NCI-H1694 (cell line): ENCODE data around the gene MPPED2.

Experiments
- DNase-seq: peaks from one replicate; lab custom pipeline; 2025; lab: John Stamatoyannopoulos, UW

Gene MPPED2

DNA sequence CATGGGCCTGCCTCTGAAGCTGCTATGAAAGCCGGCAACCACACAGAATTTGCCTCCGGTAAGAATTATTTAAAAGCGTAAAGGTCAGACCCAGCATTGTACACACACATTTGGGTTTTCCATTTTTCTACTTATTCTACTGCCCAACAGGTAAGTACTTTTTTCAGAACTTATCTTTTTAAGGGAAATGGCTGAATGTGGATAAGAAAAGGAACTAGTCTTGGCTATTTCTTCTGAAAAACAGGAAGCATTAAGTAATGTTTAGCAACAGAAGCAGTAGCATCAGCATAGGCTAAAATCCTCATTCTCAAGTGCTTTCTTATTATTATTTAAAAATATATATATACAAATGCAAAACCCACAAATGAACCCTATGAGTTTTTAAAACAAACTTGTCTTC, 103.1 kb downstream of the MPPED2 start:
- DNase-seq, result no peak

DNA sequence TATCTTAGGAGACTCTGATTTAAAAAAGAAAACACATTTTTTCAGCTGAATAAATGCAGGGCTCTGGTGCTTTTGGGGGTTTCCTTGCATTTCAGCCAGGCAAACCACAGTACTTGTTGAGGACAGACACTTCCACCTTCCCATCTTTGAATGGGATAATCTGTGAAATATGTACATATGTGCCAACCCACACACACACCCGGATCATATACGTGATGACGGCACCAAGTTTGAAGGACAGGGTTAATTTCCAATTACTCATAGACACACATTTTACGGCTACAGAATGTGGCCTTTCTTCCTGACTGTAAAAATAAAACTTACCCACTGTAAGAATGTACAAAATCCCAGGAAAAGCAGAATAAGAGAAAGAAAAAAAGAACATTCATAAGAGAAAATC, 104.4 kb downstream of the MPPED2 start:
- DNase-seq, result no peak

DNA sequence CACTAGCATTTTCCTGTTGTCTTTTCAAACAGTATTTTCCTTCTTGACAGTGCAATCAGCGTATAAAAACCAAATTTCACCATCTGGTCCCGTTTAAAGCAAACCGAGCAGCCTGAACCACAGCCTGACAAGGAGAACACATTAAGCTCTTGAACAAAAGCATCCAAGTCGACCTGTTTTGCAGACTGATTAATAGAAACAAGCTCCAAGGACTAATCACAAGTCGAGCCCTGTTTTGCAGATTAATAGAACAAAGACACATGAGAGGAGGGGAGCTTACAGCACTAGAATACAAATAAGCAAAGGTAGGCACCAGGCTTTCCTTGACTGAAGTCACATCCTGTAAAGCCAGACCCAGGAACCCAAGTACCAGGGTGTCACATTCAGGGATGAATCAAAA, 104.8 kb downstream of the MPPED2 start:
- no peak for DNase-seq

DNA sequence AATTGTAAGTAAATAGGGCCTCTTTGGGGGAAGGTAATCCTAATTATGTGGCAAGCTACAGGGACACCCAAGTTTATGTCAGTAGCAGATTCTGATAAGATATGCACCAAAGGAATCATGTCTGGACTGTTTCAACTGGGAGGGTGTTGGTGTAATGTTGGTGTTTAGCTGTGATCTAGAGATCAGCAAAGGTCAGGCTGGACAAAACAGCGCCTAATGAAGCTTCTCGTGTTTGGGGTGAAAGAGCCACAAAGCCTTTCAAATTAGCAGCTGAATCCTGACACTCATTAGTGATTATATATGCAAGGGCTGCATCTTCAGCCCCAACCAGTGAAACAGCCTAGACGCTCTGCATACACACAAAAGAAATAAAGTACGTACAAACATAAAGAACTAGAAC, 106.3 kb downstream of the MPPED2 start:
- DNase-seq, result no peak

DNA sequence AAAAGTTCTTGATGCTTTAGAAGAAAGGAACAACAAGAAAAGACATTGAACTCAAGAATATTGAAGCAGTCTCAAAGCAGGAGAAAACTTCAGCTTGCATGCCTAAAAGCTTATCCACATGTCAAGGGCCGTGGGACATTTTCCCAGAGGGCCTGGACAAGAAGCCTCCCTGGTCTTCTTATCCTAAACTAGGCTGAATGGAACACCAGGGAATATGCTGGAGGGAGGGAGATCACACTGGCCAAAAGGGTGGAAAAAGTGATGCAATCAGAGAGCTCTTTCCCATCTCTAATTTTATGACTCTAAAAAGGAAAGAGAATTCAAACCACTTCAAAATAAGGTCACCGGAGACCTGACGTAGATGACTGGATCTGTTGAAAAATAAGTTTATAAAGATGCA, 107.2 kb downstream of the MPPED2 start:
- DNase-seq, result no peak

DNA sequence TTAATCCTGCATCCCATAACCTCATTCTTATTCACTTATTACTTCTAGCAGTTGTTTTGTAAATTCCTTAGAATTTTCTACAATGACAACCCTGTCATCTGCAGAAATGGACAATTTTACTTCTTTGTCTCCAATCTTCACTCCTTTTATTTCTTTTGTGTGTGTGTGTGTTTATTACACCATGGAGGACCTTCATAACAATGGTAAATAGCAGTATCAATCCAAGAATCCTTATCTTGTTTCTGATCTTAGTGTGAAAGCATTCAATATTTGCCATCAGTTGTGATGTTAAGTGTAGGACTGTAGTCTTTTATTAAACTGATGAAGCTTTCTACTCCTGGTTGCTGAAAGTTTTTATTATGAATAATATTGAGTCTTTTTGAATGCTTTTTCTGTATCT, 109.1 kb downstream of the MPPED2 start:
- DNase-seq, result no peak

DNA sequence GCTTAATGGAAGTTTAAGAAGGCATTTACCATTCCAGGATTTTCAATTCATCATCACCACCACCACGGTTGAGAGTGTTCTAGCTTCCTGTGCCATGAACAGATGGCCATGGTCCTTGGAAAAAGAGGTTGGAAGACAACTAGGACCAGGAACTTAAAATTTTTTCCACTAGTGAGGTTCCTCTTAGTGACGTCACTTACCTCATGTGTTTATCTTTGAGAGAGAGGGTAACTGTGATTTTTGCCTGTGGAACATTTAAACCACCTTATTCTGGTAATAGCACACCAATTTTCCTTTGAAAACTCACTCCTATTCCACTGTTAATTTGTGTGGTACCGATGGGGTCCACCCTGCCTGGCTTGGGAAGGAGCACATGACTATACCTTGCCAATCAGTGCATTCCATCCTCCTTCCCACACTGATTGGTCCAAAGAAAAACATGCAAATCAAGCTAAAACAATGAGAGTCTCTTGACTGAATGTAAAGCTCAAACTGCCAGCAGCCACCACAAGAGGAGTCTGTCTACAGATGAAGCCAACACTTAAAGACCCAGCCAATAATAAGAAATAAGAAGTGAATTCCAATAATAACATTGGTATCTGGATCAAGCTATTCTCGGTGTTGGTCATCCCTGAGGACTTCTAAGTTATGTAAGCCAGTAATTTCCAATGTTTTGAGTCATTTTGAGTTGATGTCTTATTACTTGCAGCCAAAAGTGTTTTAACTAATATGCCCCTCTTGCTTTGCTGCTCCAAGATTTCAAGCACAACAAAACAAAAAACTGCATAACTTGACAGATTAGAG, 111.8 kb downstream of the MPPED2 start:
- no peak for DNase-seq

DNA sequence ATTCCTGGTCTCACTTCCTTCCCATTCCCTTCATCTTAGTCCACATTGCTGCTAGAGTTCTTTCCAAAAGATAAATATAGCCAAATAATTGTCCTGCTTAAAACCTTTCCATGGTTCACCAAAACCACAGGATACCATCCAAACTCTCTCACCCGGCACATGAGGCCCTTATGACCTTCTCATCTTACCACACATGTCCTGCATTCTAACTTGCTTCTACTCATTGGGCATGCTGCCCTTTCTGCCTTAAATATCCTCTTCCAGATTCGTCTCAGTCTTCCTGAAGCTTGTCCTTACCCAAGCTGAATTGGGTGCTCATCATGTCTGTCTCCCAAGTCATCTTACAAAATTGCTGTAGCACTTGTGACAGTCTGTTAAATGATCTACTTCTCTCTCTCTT, 114.9 kb downstream of the MPPED2 start:
- no peak for DNase-seq

DNA sequence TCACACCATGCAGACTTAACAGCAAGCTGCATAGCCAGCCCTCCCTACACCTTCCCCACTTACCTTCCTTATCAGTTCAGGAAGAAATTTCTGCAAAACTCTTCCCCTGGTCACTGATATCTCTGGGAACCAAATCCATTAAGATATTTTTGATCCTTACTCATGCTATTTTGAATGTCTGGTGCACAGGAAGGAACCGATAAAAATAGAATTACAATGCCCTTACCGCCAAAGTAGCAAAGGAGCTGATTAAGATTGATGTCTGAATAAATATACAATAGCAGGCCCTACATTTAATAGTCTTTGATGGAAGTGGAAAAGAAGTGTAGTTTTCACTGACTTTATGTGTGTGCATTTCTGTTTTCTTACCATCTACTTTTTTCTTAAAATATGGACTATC, 117.3 kb downstream of the MPPED2 start:
- no peak for DNase-seq

DNA sequence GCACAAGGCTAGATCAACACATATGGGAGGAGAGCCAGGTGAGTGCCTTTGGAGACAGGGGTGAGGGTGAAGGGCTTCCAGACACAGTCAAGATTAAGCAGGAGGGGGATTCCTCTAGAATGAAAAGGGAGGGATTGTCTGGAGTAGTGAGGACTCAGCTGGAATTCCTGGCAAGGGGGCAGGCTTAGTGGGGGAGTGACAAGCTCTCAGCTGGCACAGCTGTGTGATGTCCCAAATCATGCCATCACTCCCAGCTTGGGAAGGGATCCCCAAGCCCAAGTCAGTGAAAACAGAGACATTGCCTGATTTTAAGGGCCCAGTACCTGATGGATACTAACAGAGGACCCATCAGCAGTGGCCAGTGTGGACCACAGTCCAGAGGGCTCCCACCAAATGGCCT, 119.0 kb downstream of the MPPED2 start:
- DNase-seq, result no peak

DNA sequence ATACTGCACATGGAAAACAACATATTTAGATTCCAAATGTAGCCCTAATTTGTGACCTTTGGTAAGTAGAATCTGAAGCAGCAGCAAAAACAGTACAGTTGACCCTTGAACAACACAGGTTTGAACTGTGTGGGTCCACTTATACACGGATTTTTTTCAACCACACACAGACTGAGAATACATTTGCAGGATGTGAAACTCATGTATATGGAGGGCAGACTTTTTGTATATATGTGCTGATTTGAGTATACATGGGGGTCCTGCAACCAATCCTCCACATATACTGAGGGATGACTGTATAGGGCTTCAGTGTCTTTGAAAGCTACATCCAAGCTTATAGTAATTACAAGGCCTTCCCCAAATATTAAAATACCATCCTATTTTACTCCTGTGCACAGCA, 120.5 kb downstream of the MPPED2 start:
- no peak for DNase-seq

DNA sequence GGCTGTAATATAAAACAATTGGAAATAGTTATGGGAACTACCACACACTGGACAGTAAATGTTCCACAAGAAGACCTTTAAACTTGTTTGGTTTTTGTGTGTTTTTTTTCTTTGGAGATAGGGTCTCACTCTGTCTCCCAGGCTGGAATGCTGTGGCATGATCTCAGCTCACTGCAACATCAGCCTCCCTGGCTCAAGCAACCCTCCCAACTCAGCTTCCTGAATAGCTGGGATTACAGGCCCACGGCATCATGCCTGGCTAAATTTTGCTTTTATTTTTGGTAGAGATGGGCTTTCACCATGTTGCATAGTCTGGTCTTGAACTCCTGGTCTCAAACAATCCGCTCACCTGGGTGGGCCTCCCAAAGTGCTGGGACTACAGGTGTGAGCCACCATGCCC, 121.0 kb downstream of the MPPED2 start:
- no peak for DNase-seq

DNA sequence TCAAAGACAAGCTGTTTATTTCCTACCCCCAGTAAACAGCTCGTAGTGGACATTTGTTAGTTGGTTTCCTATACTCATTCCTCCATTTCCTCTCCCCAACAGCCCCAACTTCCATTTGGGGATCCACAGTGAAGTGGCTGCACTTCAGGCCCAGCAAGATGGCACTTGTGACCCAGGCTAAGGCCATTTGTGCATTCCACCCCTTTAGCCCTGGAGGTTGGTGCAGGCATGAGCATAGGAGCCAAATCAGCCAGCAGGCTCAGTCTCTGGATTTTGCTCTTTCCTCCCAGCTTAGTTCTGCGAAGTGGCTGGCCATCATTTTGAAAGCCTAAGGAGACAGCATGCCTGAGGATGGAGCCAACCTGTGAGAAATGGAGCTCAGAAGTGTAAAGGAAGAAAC, 122.9 kb downstream of the MPPED2 start:
- no peak for DNase-seq

DNA sequence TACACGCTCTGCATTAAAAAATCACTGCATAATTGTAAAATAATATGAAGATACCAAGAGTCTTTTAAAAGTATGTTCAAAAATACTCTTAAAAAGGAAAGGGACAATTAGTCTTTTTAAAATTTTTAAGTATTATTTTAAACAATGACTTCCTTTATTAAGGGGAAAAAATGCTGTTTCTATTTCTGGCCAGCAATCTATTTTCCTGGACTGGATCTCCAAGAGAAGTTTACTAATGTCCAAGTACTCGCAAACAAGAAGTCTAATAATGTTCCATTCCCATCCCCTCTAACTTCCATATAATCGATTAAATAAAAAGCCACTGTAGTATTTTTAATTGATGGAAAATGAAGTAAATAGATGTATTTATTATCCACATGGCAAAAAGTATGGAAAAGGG, 123.7 kb downstream of the MPPED2 start:
- no peak for DNase-seq

DNA sequence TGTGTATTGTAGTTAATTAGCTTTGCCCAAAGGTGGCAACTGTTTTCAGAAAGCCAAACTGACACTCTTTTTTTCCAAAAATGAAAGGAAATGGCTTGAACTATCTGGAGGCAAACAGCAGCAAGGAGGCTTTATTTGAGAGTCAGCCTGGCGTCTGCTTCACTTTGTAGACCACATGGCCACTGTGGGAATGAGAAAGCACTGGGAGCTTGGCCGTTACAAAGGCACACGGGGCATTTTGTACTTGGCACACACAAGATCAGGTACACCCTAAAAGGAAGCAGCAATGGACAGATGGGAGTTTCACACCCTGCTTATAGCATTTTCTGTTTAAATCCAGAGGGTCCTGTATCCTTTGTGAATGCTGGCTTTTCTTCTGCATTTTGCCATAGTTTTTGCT, 126.3 kb downstream of the MPPED2 start:
- DNase-seq, result no peak

DNA sequence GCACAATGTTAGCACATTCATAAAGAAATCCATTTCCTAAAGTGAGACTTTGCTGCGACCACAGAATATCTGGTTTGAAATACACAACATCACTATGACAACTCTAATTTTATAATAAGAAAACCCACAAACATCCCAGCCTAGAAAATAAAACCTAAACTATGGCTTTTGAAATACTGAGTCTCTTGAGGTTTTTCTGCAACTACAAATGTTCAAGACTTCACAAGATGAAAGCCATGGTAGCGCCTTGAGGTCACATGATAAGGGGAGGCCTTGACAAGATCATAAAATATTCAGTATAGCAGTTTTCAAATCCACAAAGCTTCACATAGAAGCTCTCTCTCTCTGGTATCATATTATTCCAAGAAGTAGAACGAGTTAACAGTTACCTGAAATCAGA, 126.8 kb downstream of the MPPED2 start:
- DNase-seq, result no peak

DNA sequence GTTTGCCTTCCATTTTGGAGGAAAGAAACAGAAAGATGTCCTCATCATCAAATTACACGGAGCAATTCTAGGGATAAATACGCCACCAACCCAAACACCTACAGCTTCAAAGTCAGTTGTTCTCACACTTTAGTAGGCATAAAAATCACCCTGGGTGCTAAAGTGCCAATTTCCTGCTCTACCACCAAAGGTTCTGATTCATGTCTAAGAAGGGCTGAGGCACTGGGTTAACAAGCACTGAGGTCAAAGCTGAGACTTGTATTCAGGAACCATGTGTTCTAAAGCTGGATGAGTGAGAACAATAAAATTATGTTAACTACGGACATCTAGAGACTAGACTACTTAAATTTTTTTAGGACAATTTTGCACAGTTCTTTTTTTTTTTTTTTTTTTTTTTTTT, 127.6 kb downstream of the MPPED2 start:
- DNase-seq, result no peak

DNA sequence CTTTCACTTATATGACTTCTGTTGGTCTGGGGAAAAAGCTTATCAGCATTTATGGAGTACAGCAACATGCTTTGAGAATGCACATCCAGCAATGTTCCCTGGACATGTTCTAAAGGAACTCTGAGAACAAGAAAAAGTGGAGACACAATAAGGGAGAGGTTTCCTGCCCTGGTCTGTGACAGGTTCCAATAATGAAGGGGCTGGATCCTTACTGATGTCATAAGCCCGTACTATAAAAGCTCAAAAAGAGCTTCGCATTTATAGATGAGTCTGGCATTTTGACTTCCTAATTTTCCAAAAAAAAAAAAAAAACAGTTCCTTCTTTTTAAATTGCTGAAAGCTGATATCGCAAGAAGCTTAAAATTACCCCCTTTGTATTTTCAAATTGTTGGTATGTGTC, 129.1 kb downstream of the MPPED2 start:
- DNase-seq, result no peak

DNA sequence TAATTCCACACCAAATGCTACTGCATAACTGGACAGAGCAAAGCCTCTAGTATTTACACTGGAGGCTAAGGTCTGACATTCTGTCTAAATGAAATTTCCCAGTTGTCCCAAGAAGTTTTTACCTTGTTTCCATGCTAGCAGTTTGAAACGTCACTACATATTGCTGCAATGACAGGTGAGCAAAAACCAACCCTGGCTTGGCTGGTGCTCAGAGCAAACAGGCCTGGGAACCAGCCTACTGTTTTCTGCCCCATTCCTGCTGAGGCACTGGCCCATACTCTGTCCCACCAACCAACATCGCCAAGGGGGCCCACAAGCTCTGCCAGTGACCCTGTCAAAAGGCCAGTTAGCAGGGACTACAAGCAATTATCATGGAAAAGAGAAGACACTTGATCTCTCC, 131.1 kb downstream of the MPPED2 start:
- DNase-seq, result no peak

DNA sequence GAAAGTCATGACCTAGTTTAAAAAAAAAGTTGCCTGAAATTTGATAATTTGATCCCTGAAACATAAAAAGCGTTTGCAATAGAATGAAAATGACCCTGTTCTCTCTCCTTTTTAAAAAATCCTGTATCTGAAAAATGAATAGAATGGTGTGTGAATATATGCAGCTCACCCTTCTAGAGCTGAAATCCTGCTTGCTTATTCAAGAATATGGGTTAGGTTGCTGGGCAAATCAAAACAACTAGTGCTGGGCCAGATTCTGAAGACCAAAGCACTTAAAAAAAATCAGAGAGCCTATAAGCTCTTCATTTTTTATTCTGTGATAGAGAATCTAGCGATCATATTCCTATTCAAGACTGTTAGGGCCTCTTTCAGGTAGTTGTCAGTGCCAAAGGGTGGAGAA, 131.6 kb downstream of the MPPED2 start:
- no peak for DNase-seq

DNA sequence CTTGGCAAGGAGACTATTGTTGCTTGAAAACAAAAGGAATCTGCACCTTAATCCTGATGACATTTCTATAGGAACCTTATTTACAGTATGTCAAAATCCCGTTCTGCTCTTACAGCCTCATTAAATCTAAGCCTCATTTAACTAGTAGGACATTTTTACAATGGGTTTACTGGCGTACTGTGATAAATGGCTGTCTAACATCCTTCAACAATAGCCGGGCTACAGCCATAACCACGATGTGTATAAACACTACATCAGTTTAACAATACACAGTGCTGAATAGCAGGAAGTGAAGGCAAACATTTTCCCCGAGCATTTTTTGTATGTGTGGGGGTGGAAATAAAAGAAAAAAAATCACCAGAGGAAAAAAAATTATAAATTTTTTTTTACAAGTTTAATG, 132.0 kb downstream of the MPPED2 start:
- no peak for DNase-seq

DNA sequence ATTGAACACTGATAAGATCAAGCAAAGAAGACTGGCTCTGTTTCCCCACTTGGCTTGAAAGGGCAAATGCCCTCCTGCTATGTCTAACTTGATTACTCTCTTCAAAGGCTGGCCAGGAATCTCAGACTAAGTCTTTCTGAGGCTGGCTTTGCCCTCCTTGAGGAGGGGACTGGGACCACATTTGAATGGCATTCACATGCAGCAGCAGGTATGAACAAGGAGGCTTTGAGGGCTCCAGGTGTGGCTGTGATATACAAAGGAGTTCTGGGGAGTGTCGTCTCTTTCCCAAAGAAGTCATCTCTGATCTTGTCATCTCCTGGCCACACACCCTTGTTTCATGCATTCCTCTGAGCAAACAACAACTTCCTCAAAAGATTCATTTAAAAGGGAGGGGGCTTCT, 132.4 kb downstream of the MPPED2 start:
- no peak for DNase-seq

DNA sequence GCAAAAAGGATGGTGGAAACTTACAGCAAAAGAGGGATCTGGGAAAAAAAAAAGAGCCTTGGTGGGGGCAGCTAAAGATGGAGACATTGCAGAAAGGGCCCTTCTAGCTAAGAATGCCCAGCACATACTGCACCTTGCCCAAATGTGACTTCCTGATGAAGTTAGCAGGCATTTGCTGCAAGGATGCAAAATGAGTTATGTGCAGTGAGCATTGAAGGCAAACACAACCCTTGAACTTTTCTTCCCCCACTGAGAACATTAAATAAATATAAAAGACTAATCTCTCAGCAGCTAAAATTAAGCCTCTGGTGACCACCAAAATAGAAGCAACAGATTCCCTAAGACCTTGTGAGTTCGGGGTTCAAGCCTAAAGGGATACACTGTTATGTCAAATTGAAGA, 133.3 kb downstream of the MPPED2 start:
- DNase-seq, result no peak

DNA sequence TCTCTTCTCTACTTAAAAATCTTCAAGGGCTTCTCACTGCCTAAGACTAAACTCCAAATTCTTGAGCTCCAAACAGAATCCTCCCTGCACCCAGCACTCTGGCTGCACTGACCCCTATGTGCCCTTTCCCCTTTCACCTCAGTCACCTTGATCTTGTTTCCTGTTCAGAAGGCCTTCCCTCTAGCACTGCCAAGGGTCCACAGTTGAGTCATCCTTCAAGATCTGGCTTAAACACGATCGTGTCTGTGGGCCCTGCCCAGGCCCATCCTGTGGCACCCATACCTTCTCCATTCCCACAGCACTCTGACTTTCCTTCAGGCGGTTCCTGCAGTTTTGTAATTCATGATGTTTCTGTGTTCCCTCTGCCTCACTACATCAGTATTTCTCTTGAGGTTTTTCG, 134.0 kb downstream of the MPPED2 start:
- no peak for DNase-seq

DNA sequence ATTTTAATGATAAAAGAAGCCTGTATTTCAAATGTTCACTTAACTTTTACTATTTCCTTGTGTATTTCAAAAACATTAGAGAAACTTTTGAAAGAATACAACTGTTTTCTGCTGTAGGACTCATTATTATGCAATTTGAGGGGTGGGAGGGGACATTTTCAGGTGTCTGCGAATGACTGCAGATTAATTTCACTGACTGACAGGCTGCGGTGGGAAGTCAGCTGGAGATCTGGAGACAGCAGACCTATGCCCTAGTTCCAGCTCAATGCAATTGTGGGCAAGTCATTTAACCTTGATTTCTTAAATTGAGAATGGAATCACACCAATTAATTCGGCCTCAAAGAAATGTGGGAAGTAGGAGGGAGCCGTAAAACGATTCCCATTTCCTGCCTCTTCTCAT, 134.5 kb downstream of the MPPED2 start:
- no peak for DNase-seq
